K562 (cell line): ENCODE measurements around the gene KIN. TPM values are rescaled to one million over a fixed set of nuclear protein-coding genes. Genes with fewer than 3 reads are reported as not detected.

Experiments
- ATAC-seq: fragments of 200-7000 bp; cut with Tn5 transposase; 3 replicates; pipeline ENCODE4 v1.9.1; 2020; ENCODE audit warnings: moderate library complexity
- BruUV-seq: library from RNA; stranded (reverse); fragments of 400-500 nt; replicated peaks from 2 replicates; lab custom pipeline; 2021; lab: Mats Ljungman, UMichigan
- CTCF ChIA-PET: fragments of 300-600 bp; formaldehyde crosslinking; extraction: SDS; loops from one replicate; lab custom pipeline; 2021; ENCODE audit warnings: low intra/inter-chr PET ratio; lab: Yijun Ruan, JAX
- POLR2A ChIA-PET: fragments of 300-600, 350-650 bp; sonication (Branson Sonifier 250); formaldehyde crosslinking; extraction: SDS; loops from one replicate; lab custom pipeline; 2021; ENCODE audit warnings: antibody characterized with exemption, inconsistent platforms; lab: Yijun Ruan, JAX
- DNase-seq, 4 experiments: peaks; one replicate each; pipeline versions ENCODE4 v3.0.0 to v3.0.0-alpha.2; 2011 to 2018; ENCODE audit warnings: low spot score in 3 of 4, mixed read lengths in 3 of 4; ENCODE audit errors: extremely low read depth in 1 of 4
- FAIRE-seq: peaks from 2 replicates; lab custom pipeline; 2011; peaks lifted over from hg19 to GRCh38; lab: Jason Lieb, UNC
- H2AFZ ChIP-seq: 2 replicates; pipeline ENCODE4 v1.6.0; 2011; ENCODE audit warnings: low read depth, low read length, control low read depth, inconsistent platforms
- H3K27ac ChIP-seq: fragments of 200-600 bp; 3 replicates; pipeline ENCODE4 v1.8.0; 2011; ENCODE audit warnings: low read depth, mild to moderate bottlenecking, control low read depth, inconsistent platforms, low read length, moderate library complexity, mixed read lengths; ENCODE audit errors: extremely low read depth
- H3K27me3 ChIP-seq, 2 experiments: fragments of 300-600 bp in 1 of 2; 2 replicates in 1 of 2; 3 replicates in 1 of 2; pipeline versions ENCODE4 v1.6.0 to v1.8.0; 2011; ENCODE audit warnings: inconsistent platforms in 2 of 2, low read length in 2 of 2, mild to moderate bottlenecking in 1 of 2, mixed read lengths in 1 of 2, moderate library complexity in 1 of 2; ENCODE audit not compliant: control insufficient read depth in 2 of 2, insufficient read depth in 2 of 2
- H3K36me3 ChIP-seq: fragments of 300-600 bp; 3 replicates; pipeline ENCODE4 v1.8.0; 2011; ENCODE audit warnings: mild to moderate bottlenecking, low read length, inconsistent platforms; ENCODE audit not compliant: control insufficient read depth, insufficient read depth
- H3K4me1 ChIP-seq, 2 experiments: fragments of 200-600 bp in 1 of 2; replicated peaks in 1 of 2; 2 replicates in 1 of 2; 3 replicates in 1 of 2; pipeline versions ENCODE4 v1.5.1 to v1.8.0; 2011; ENCODE audit warnings: inconsistent platforms in 2 of 2, low read length in 2 of 2, mild to moderate bottlenecking in 1 of 2, mixed read lengths in 1 of 2, moderate library complexity in 1 of 2; ENCODE audit not compliant: control insufficient read depth in 2 of 2, insufficient read depth in 2 of 2
- H3K4me2 ChIP-seq: 2 replicates; pipeline ENCODE4 v1.6.1; 2011; ENCODE audit warnings: low read length, control low read depth, inconsistent platforms, mixed read lengths; ENCODE audit not compliant: insufficient read depth
- H3K4me3 ChIP-seq: fragments of 200-600 bp; sonication (generic), shearing (Covaris generic); 2 replicates; pipeline ENCODE4 v1.5.1; 2016; ENCODE audit warnings: control low read depth, inconsistent platforms
- H3K79me2 ChIP-seq: fragments of 200-600 bp; 3 replicates; pipeline ENCODE4 v1.8.0; 2011; ENCODE audit warnings: low read length, inconsistent platforms; ENCODE audit not compliant: control insufficient read depth, insufficient read depth
- H3K9ac ChIP-seq, 2 experiments: 2 replicates each; pipeline versions ENCODE4 v1.6.0 to v1.6.1; 2011; ENCODE audit warnings: low read depth in 2 of 2, low read length in 2 of 2, control low read depth in 1 of 2, inconsistent platforms in 1 of 2, mild to moderate bottlenecking in 1 of 2, mixed read lengths in 1 of 2; ENCODE audit not compliant: insufficient read depth in 1 of 2
- H3K9me1 ChIP-seq: one replicate; pipeline ENCODE4 v1.6.0; 2011; ENCODE audit warnings: inconsistent platforms, mild to moderate bottlenecking, low read length, moderate library complexity; ENCODE audit not compliant: control insufficient read depth, insufficient read depth
- H3K9me3 ChIP-seq: replicated peaks from 2 replicates; pipeline ENCODE4 v1.5.1; 2011; ENCODE audit warnings: low read depth, low read length, inconsistent platforms; ENCODE audit not compliant: control insufficient read depth, insufficient read depth
- H4K20me1 ChIP-seq: replicated peaks from 2 replicates; pipeline ENCODE4 v1.6.1; 2011; ENCODE audit warnings: low read length, inconsistent platforms, mixed read lengths; ENCODE audit not compliant: control insufficient read depth, insufficient read depth
- CREB1 ChIP-seq, 2 experiments: sonication (generic) in 1 of 2; formaldehyde crosslinking in 1 of 2; IDR thresholded peaks; 2 replicates each; pipeline versions ENCODE4 v1.6.1 to v1.8.0; 2012 to 2022; ENCODE audit warnings: inconsistent platforms in 1 of 2, mild to moderate bottlenecking in 1 of 2, missing genetic modification reagents in 1 of 2, moderate library complexity in 1 of 2
- HMG20A ChIP-seq: fragments of 450-650 bp; formaldehyde crosslinking; conservative IDR thresholded peaks from 2 replicates; pipeline ENCODE4 v1.4.0; 2020; ENCODE audit warnings: mild to moderate bottlenecking, mixed read lengths
- HNRNPLL ChIP-seq: fragments of 200-400 bp; formaldehyde crosslinking; IDR thresholded peaks from 2 replicates; pipeline ENCODE4 v1.6.1; 2017; ENCODE audit warnings: low read length, low read depth, mild to moderate bottlenecking; ENCODE audit not compliant: poor library complexity, severe bottlenecking
- NR2F6 ChIP-seq: fragments of 450-650 bp; formaldehyde crosslinking; IDR thresholded peaks from 2 replicates; pipeline ENCODE4 v1.4.0; 2020; ENCODE audit warnings: mild to moderate bottlenecking
- NR3C1 ChIP-seq: sonication (generic); formaldehyde crosslinking; IDR thresholded peaks from 2 replicates; pipeline ENCODE4 v1.8.1; 2022; ENCODE audit warnings: missing genetic modification reagents
- ZNF133 ChIP-seq: fragments of 250-450 bp; sonication (Bioruptor Pico); IDR thresholded peaks from 2 replicates; pipeline ENCODE4 v1.4.0; 2020; ENCODE audit warnings: mild to moderate bottlenecking
- ZNF830 ChIP-seq: fragments of 250-450 bp; sonication (Bioruptor Pico); IDR thresholded peaks from 2 replicates; pipeline ENCODE4 v1.5.0; 2021; ENCODE audit warnings: mild to moderate bottlenecking
- WGBS: fragments of 100-300 bp; shearing (Covaris generic); methylation state at CpG from one replicate; pipeline ENCODE4 v1.1.6; 2016; ENCODE audit warnings: low coverage, mixed read lengths; ENCODE audit not compliant: insufficient coverage; ENCODE audit errors: missing lambda C conversion rate; 5-methylcytosine and 5-hydroxymethylcytosine counted together
- in situ Hi-C: fragments of 300-500 bp; cut with MboI; formaldehyde crosslinking; loops from 4 replicates; pipeline ENCODE4 v1.15.0; 2018; ENCODE audit warnings: inconsistent platforms, mixed read lengths
- intact Hi-C: fragments of 100-400 bp; cut with micrococcal nuclease; formaldehyde crosslinking; loops from 2 replicates; pipeline ENCODE4 v1.14.2; 2022
- polyA plus RNA-seq, 8 experiments: library from polyadenylated mRNA; depleted of rRNA in 4 of 8; stranded (reverse) in 5 of 8; unstranded in 3 of 8; fragments of >200 nt; fragmentation: Nextera tagmentation in 2 of 8; fragmentation: Illumina TruSeq in 1 of 8; extraction: Ambion mirVana in 2 of 8; extraction: Trizol in 1 of 8; gene quantifications; 2 replicates each; pipeline versions ENCODE4 v1.2.1 to v1.2.3, GENCODE V29; 2011 to 2014; ENCODE audit warnings: inconsistent platforms in 1 of 8, missing spikeins in 1 of 8
- total RNA-seq, 7 experiments: library from RNA; depleted of rRNA in 6 of 7; stranded (reverse); fragments of >200 nt in 6 of 7; fragmentation: Illumina TruSeq in 2 of 7; extraction: Trizol in 2 of 7; gene quantifications; 2 replicates each; pipeline versions ENCODE4 v1.2.1 to v1.2.3, GENCODE V29; 2011 to 2021; ENCODE audit warnings: low replicate concordance in 1 of 7
- TF ChIP-seq, protein P1 (sequence below): IDR thresholded peaks from 2 replicates; pipeline ENCODE4 v1.6.1; 2011; ENCODE audit not compliant: insufficient read length; ENCODE audit errors: extremely low read depth
- TF ChIP-seq, protein P2 (sequence below): fragments of 450-650 bp; IDR thresholded peaks from 2 replicates; pipeline ENCODE4 v1.7.0; 2016; ENCODE audit warnings: borderline replicate concordance
- TF ChIP-seq, protein P3 (sequence below): fragments of 450-650 bp; IDR thresholded peaks from 2 replicates; pipeline ENCODE4 v1.6.1; 2018; ENCODE audit warnings: mild to moderate bottlenecking, low read depth; ENCODE audit not compliant: partially characterized antibody
- TF ChIP-seq, protein P4 (sequence below): fragments of 250-450 bp; sonication (Bioruptor Pico); IDR thresholded peaks from 2 replicates; pipeline ENCODE4 v1.4.0; 2020; ENCODE audit warnings: mild to moderate bottlenecking, moderate library complexity

The KIN gene
- total and polyA plus RNA-seq, 9 of the 15 experiments (the other 6 are each of a cell fraction or from before 2014, with no cell fraction given): 11.7 to 35.6 (median 16.0) TPM

DNA sequence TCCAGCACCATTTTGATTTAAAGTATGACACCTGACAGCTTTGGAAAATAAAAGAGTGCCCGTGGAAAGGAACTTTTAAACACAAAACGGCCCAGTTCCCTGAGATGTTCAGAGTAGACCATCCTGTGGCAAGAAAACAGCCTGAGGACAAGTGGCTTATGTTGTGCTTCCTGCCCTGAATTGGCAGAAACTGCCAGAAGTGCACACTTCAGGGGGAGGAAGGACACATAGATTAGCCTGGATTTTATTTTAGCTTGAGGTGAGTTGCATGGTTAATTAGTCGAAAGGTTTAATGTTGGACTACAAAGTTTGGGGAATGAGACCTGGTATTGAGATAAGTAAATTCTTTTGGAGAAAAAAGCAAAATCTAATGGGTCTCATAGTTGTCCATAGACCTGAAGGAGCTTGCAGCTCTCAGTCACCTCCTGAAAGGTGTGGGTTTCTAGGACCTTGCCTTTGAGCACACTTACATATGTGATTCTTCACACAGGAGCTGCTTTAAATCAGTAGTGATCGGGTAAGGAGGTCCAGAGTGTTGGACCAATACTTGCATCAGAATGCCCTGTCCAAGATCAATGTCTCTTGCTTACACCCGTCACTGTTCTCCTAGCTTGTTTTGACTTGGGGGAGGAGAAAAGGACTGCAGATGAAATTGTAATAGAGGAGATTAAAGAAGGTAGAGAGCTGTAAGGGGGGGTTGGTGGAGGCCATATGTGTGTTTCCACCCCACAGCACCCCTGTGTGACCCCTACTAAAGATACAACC is 79.8 kb downstream of the KIN start:
- H3K9me3 ChIP-seq: no peaks in the 10 kb centered on the region
- DNase-seq: no peak
- 1% methylated on average over 5 of the region's 5 CpGs for WGBS
- in situ Hi-C loops (no loop called here), intact Hi-C loops (no loop called here)
- no peak overlapping the region for H3K27ac ChIP-seq
- POLR2A ChIA-PET: interaction anchor here (1.2 kb wide), 1 partner anchor 9 kb away, joined by 4 read pairs; no protein-coding TSS in a partner anchor
- CTCF ChIA-PET: no interaction called here
- no peak overlapping the region for H2AFZ ChIP-seq
- no peaks in the 10 kb centered on the region for H3K36me3 ChIP-seq
- no peak overlapping the region for H3K4me2 ChIP-seq
- H4K20me1 ChIP-seq: no peaks in the 10 kb centered on the region
- no TSS peak for BruUV-seq
- no peak for ATAC-seq
- no peaks in the 10 kb centered on the region for H3K79me2 ChIP-seq
- TF ChIP-seq NR3C1 (CRISPR knock-in tag): no peak
- TF ChIP-seq, protein P1, sequence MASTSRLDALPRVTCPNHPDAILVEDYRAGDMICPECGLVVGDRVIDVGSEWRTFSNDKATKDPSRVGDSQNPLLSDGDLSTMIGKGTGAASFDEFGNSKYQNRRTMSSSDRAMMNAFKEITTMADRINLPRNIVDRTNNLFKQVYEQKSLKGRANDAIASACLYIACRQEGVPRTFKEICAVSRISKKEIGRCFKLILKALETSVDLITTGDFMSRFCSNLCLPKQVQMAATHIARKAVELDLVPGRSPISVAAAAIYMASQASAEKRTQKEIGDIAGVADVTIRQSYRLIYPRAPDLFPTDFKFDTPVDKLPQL: no peak
- TF ChIP-seq, protein P2, sequence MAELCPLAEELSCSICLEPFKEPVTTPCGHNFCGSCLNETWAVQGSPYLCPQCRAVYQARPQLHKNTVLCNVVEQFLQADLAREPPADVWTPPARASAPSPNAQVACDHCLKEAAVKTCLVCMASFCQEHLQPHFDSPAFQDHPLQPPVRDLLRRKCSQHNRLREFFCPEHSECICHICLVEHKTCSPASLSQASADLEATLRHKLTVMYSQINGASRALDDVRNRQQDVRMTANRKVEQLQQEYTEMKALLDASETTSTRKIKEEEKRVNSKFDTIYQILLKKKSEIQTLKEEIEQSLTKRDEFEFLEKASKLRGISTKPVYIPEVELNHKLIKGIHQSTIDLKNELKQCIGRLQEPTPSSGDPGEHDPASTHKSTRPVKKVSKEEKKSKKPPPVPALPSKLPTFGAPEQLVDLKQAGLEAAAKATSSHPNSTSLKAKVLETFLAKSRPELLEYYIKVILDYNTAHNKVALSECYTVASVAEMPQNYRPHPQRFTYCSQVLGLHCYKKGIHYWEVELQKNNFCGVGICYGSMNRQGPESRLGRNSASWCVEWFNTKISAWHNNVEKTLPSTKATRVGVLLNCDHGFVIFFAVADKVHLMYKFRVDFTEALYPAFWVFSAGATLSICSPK: no peak
- TF ChIP-seq, protein P3, sequence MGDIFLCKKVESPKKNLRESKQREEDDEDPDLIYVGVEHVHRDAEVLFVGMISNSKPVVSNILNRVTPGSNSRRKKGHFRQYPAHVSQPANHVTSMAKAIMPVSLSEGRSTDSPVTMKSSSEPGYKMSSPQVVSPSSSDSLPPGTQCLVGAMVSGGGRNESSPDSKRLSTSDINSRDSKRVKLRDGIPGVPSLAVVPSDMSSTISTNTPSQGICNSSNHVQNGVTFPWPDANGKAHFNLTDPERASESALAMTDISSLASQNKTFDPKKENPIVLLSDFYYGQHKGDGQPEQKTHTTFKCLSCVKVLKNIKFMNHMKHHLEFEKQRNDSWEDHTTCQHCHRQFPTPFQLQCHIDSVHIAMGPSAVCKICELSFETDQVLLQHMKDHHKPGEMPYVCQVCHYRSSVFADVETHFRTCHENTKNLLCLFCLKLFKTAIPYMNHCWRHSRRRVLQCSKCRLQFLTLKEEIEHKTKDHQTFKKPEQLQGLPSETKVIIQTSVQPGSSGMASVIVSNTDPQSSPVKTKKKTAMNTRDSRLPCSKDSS: no peak
- TF ChIP-seq ZNF830 (CRISPR knock-in tag): no peak
- no peak for TF ChIP-seq HNRNPLL
- TF ChIP-seq, protein P4, sequence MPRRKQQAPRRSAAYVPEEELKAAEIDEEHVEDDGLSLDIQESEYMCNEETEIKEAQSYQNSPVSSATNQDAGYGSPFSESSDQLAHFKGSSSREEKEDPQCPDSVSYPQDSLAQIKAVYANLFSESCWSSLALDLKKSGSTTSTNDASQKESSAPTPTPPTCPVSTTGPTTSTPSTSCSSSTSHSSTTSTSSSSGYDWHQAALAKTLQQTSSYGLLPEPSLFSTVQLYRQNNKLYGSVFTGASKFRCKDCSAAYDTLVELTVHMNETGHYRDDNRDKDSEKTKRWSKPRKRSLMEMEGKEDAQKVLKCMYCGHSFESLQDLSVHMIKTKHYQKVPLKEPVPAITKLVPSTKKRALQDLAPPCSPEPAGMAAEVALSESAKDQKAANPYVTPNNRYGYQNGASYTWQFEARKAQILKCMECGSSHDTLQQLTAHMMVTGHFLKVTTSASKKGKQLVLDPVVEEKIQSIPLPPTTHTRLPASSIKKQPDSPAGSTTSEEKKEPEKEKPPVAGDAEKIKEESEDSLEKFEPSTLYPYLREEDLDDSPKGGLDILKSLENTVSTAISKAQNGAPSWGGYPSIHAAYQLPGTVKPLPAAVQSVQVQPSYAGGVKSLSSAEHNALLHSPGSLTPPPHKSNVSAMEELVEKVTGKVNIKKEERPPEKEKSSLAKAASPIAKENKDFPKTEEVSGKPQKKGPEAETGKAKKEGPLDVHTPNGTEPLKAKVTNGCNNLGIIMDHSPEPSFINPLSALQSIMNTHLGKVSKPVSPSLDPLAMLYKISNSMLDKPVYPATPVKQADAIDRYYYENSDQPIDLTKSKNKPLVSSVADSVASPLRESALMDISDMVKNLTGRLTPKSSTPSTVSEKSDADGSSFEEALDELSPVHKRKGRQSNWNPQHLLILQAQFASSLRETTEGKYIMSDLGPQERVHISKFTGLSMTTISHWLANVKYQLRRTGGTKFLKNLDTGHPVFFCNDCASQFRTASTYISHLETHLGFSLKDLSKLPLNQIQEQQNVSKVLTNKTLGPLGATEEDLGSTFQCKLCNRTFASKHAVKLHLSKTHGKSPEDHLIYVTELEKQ (CRISPR knock-in tag): no peak
- no peak for TF ChIP-seq ZNF133 (CRISPR knock-in tag)
- no peak for TF ChIP-seq CREB1 (IDR thresholded peaks at IDR 0.05)
- TF ChIP-seq CREB1 (CRISPR knock-in tag; IDR thresholded peaks at IDR 0.05): no peak
- no peak for TF ChIP-seq HMG20A (CRISPR knock-in tag)
- TF ChIP-seq NR2F6: no peak
- H3K27me3 ChIP-seq: peaks cover 13 to 21% of the 10 kb centered on the region in 2 experiments; a peak in 3 of 5 replicates
- no peaks in the 10 kb centered on the region for H3K9me1 ChIP-seq
- H3K4me1 ChIP-seq: no peaks in the 10 kb centered on the region
- H3K9ac ChIP-seq: no peak overlapping the region
- no peak overlapping the region for H3K4me3 ChIP-seq
- FAIRE-seq: no peak
